Liver (tissue), 9 donors: ENCODE results near the gene SIGLEC1. TPM values are rescaled to one million over a fixed set of nuclear protein-coding genes. Genes with fewer than 3 reads are reported as not detected.

ENCODE experiments used
- DNase-seq: peaks from one replicate; pipeline ENCODE4 v3.0.0-alpha.2; 2017; ENCODE audit warnings: low spot score
- H3K27ac ChIP-seq, 2 donors: one replicate each; pipeline ENCODE4 v1.7.0; 2013; ENCODE audit warnings: inconsistent platforms in 2 of 2, low read length in 2 of 2, control low read depth in 1 of 2, low read depth in 1 of 2, mild to moderate bottlenecking in 1 of 2
- H3K27me3 ChIP-seq, 4 donors: one replicate each; pipeline versions ENCODE4 v1.6.1 to v1.7.0; 2013; ENCODE audit warnings: low read length in 3 of 4, inconsistent platforms in 1 of 4, mild to moderate bottlenecking in 1 of 4, moderate library complexity in 1 of 4; ENCODE audit not compliant: control insufficient read depth in 4 of 4, insufficient read depth in 4 of 4
- H3K36me3 ChIP-seq, 4 donors: one replicate each; pipeline versions ENCODE4 v1.6.1 to v1.7.0; 2013; ENCODE audit warnings: low read length in 3 of 4, mild to moderate bottlenecking in 3 of 4, low read depth in 1 of 4, moderate library complexity in 1 of 4; ENCODE audit not compliant: control insufficient read depth in 4 of 4, insufficient read depth in 3 of 4
- H3K4me1 ChIP-seq, 4 donors: one replicate each; pipeline versions ENCODE4 v1.6.1 to v1.7.0; 2013; ENCODE audit warnings: low read length in 3 of 4, mild to moderate bottlenecking in 3 of 4, moderate library complexity in 1 of 4; ENCODE audit not compliant: control insufficient read depth in 4 of 4, insufficient read depth in 4 of 4
- H3K4me3 ChIP-seq, 3 donors: one replicate each; pipeline versions ENCODE4 v1.6.1 to v1.7.0; 2013; ENCODE audit warnings: low read length in 3 of 3, control low read depth in 1 of 3, low read depth in 1 of 3, mild to moderate bottlenecking in 1 of 3
- H3K9ac ChIP-seq, 2 donors: one replicate each; pipeline ENCODE4 v1.7.0; 2013; ENCODE audit warnings: low read length in 2 of 2, mild to moderate bottlenecking in 2 of 2, moderate library complexity in 2 of 2, control low read depth in 1 of 2, low read depth in 1 of 2
- H3K9me3 ChIP-seq, 4 donors: one replicate each; pipeline versions ENCODE4 v1.6.1 to v1.7.0; 2013; ENCODE audit warnings: low read length in 3 of 4; ENCODE audit not compliant: control insufficient read depth in 4 of 4
- EGR1 ChIP-seq, 2 donors: IDR thresholded peaks; 2 replicates each; pipeline ENCODE4 v1.6.1; 2016 to 2018; ENCODE audit warnings: antibody characterized with exemption in 2 of 2, low read depth in 2 of 2
- FOXA1 ChIP-seq: IDR thresholded peaks from 2 replicates; pipeline ENCODE4 v1.6.1; 2016; ENCODE audit warnings: antibody characterized with exemption
- FOXA2 ChIP-seq: IDR thresholded peaks from 2 replicates; pipeline ENCODE4 v1.6.1; 2016; ENCODE audit warnings: antibody characterized with exemption
- HNF4A ChIP-seq, 2 donors: conservative IDR thresholded peaks; 2 replicates each; pipeline ENCODE4 v1.6.1; 2016; ENCODE audit warnings: antibody characterized with exemption in 2 of 2, mild to moderate bottlenecking in 2 of 2
- HNF4G ChIP-seq: IDR thresholded peaks from 2 replicates; pipeline ENCODE4 v1.6.1; 2016; ENCODE audit warnings: antibody characterized with exemption
- JUND ChIP-seq, 2 donors: IDR thresholded peaks; 2 replicates each; pipeline ENCODE4 v1.6.1; 2016; ENCODE audit warnings: antibody characterized with exemption in 2 of 2
- NR2F2 ChIP-seq: IDR thresholded peaks from 2 replicates; pipeline ENCODE4 v1.6.1; 2016; ENCODE audit warnings: antibody characterized with exemption
- RAD21 ChIP-seq, 2 donors: IDR thresholded peaks; 2 replicates each; pipeline ENCODE4 v1.6.1; 2016; ENCODE audit warnings: antibody characterized with exemption in 2 of 2, mild to moderate bottlenecking in 2 of 2
- SP1 ChIP-seq: IDR thresholded peaks from 2 replicates; pipeline ENCODE4 v1.6.1; 2018; ENCODE audit warnings: antibody characterized with exemption, mild to moderate bottlenecking
- TAF1 ChIP-seq: conservative IDR thresholded peaks from 2 replicates; pipeline ENCODE4 v1.6.1; 2016; ENCODE audit warnings: antibody characterized with exemption, mild to moderate bottlenecking
- YY1 ChIP-seq: IDR thresholded peaks from 2 replicates; pipeline ENCODE4 v1.6.1; 2016; ENCODE audit warnings: antibody characterized with exemption, mild to moderate bottlenecking
- WGBS: extraction: QIAGEN DNeasy Blood & Tissue Kit; methylation state at CpG from one replicate; pipeline ENCODE4 v1.1.7; 2013; 5-methylcytosine and 5-hydroxymethylcytosine counted together
- polyA plus RNA-seq, 2 donors: library from polyadenylated mRNA; stranded (reverse) in 1 of 2; unstranded in 1 of 2; fragments of 200-250 nt in 1 of 2; fragments of >200 nt in 1 of 2; fragmentation: Nextera tagmentation in 1 of 2; extraction: Ambion mirVana in 1 of 2; gene quantifications; one replicate each; pipeline versions ENCODE4 v1.2.1 to v1.2.3, GENCODE V29; 2013 to 2015
- total RNA-seq, 2 donors: library from RNA; depleted of rRNA; stranded (reverse); fragments of >200 nt; gene quantifications; one replicate each; pipeline ENCODE4 v1.2.3, GENCODE V29; 2014
- TF ChIP-seq, protein P1 (sequence below): IDR thresholded peaks from 2 replicates; pipeline ENCODE4 v1.6.1; 2016; ENCODE audit warnings: antibody characterized with exemption
- TF ChIP-seq, protein P2 (sequence below): IDR thresholded peaks from 2 replicates; pipeline ENCODE4 v1.6.1; 2016; ENCODE audit warnings: antibody characterized with exemption, mild to moderate bottlenecking
- TF ChIP-seq, protein P3 (sequence below): fragments of 150-350 bp; IDR thresholded peaks from 2 replicates; pipeline ENCODE4 v1.5.1; 2017; ENCODE audit warnings: improper control_type of control experiment, low read depth, low read length; ENCODE audit not compliant: missing input control
- TF ChIP-seq, protein P4 (sequence below): IDR thresholded peaks from 2 replicates; pipeline ENCODE4 v1.6.1; 2016; ENCODE audit warnings: antibody characterized with exemption
- donor health status: healthy.
- donor health status: healthy.
- donor health status: healthy.
- donor health status: healthy.
- donor health status: healthy.

SIGLEC1 gene
- total and polyA plus RNA-seq, 4 donors: 2.3 to 7.8 (median 7.1) TPM

DNA sequence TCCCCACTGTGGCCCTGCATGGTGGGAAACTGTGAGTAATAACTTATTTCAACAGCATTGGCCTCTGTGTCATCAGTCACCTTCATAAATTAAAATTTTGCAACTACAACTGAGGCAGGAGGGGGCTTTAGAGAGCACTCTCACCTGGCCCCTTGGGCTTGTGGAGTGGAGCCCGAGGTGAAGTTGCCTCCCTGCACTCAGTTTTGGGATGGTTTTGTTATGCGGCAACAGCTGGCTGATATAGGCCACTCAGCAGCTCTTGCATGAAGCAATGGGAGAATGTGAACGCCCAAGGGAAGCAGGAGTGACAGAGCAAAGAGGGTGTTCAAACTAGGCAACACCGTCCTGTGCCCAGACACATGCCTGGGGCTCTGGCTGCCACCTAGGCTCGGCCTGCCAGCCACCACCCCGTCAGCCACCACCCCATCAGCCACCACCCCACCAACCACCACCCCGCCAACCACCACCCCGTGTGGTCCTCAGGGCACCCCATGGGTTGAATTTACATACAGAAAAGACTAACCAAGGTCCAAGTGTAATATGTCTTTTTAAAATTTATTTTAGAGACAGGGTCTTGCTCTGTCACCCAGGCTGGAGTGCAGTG, 44.9 kb downstream of the SIGLEC1 start:
- TF ChIP-seq NR2F2 (no peak), JUND (IDR thresholded peaks at IDR 0.05) (no peak), RAD21 (IDR thresholded peaks at IDR 0.05) (no peak), EGR1 (IDR thresholded peaks at IDR 0.05; ENCODE audit: low read depth in 2 of 2) (no peak), HNF4G (no peak), YY1 (no peak), SP1 (no peak), HNF4A (conservative IDR thresholded peaks at IDR 0.05) (no peak), TAF1 (no peak)
- TF ChIP-seq, protein P1, sequence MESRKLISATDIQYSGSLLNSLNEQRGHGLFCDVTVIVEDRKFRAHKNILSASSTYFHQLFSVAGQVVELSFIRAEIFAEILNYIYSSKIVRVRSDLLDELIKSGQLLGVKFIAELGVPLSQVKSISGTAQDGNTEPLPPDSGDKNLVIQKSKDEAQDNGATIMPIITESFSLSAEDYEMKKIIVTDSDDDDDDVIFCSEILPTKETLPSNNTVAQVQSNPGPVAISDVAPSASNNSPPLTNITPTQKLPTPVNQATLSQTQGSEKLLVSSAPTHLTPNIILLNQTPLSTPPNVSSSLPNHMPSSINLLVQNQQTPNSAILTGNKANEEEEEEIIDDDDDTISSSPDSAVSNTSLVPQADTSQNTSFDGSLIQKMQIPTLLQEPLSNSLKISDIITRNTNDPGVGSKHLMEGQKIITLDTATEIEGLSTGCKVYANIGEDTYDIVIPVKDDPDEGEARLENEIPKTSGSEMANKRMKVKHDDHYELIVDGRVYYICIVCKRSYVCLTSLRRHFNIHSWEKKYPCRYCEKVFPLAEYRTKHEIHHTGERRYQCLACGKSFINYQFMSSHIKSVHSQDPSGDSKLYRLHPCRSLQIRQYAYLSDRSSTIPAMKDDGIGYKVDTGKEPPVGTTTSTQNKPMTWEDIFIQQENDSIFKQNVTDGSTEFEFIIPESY: no peak
- Histone ChIP-seq H3K4me1 (peaks cover 0 to 5% (median 1%) of the 10 kb centered on the region in 4 donors), H3K27me3 (peaks cover 0 to 7% (median 2%) of the 10 kb centered on the region in 4 donors), H3K36me3 (no peaks in the 10 kb centered on the region), H3K9me3 (no peaks in the 10 kb centered on the region), H3K4me3 (no peak overlapping the region), H3K27ac (no peak overlapping the region), H3K9ac (no peak overlapping the region)
- WGBS: 95% methylated on average over 8 of the region's 8 CpGs
- DNase-seq: no peak

DNA sequence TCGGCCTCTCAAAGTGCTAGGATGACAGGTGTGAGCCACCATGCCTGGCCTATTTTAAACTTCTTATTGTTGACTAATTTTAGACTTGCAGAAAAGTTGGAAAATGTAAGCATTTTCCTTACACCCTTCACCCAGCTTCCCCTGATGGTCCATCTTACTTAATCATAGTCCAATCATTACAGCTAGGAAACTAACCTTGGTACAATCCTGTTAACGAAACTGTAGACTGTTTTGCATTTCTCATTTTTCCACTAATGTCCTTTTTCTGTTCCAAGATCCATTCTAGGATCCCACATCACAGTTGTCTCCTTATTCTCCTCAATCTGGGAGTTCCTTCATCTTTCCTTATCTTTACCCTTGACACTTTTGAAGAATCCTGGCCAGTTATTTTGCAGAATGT, 48.5 kb downstream of the SIGLEC1 start:
- peaks cover 0 to 23% (median 5%) of the 10 kb centered on the region in 4 donors for H3K27me3 ChIP-seq
- TF ChIP-seq FOXA2 (no peak), FOXA1 (no peak), RAD21 (IDR thresholded peaks at IDR 0.05) (no peak)
- TF ChIP-seq, protein P2, sequence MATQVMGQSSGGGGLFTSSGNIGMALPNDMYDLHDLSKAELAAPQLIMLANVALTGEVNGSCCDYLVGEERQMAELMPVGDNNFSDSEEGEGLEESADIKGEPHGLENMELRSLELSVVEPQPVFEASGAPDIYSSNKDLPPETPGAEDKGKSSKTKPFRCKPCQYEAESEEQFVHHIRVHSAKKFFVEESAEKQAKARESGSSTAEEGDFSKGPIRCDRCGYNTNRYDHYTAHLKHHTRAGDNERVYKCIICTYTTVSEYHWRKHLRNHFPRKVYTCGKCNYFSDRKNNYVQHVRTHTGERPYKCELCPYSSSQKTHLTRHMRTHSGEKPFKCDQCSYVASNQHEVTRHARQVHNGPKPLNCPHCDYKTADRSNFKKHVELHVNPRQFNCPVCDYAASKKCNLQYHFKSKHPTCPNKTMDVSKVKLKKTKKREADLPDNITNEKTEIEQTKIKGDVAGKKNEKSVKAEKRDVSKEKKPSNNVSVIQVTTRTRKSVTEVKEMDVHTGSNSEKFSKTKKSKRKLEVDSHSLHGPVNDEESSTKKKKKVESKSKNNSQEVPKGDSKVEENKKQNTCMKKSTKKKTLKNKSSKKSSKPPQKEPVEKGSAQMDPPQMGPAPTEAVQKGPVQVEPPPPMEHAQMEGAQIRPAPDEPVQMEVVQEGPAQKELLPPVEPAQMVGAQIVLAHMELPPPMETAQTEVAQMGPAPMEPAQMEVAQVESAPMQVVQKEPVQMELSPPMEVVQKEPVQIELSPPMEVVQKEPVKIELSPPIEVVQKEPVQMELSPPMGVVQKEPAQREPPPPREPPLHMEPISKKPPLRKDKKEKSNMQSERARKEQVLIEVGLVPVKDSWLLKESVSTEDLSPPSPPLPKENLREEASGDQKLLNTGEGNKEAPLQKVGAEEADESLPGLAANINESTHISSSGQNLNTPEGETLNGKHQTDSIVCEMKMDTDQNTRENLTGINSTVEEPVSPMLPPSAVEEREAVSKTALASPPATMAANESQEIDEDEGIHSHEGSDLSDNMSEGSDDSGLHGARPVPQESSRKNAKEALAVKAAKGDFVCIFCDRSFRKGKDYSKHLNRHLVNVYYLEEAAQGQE: no peak
- TF ChIP-seq, protein P3, sequence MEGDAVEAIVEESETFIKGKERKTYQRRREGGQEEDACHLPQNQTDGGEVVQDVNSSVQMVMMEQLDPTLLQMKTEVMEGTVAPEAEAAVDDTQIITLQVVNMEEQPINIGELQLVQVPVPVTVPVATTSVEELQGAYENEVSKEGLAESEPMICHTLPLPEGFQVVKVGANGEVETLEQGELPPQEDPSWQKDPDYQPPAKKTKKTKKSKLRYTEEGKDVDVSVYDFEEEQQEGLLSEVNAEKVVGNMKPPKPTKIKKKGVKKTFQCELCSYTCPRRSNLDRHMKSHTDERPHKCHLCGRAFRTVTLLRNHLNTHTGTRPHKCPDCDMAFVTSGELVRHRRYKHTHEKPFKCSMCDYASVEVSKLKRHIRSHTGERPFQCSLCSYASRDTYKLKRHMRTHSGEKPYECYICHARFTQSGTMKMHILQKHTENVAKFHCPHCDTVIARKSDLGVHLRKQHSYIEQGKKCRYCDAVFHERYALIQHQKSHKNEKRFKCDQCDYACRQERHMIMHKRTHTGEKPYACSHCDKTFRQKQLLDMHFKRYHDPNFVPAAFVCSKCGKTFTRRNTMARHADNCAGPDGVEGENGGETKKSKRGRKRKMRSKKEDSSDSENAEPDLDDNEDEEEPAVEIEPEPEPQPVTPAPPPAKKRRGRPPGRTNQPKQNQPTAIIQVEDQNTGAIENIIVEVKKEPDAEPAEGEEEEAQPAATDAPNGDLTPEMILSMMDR: no peak
- TF ChIP-seq, protein P4, sequence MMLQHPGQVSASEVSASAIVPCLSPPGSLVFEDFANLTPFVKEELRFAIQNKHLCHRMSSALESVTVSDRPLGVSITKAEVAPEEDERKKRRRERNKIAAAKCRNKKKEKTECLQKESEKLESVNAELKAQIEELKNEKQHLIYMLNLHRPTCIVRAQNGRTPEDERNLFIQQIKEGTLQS: no peak
- TF ChIP-seq, protein P1: no peak
- no peak overlapping the region for H3K27ac ChIP-seq
- no peak overlapping the region for H3K9ac ChIP-seq
- H3K9me3 ChIP-seq: no peaks in the 10 kb centered on the region
- WGBS: 79% methylated on average over 2 of the region's 2 CpGs
- H3K36me3 ChIP-seq: no peaks in the 10 kb centered on the region
- peaks cover 0 to 8% (median 3%) of the 10 kb centered on the region in 4 donors for H3K4me1 ChIP-seq
- DNase-seq: no peak
- H3K4me3 ChIP-seq: no peak overlapping the region
